Epithelial cell of esophagus (primary cell): ENCODE data around the gene ADRM1.
A peak's percentile ranks its signal among the peaks of the same experiment; 100 is the strongest.

ENCODE experiments used
- DNase-seq: peaks from one replicate; pipeline ENCODE4 v3.0.0; 2010; ENCODE audit warnings: low read depth
- H3K4me3 ChIP-seq: 2 replicates; pipeline ENCODE4 v1.5.1; 2011; ENCODE audit warnings: mild to moderate bottlenecking, low read length, control low read depth
- TF ChIP-seq, protein P1 (sequence below): IDR thresholded peaks from 2 replicates; pipeline ENCODE4 v1.5.1; 2011; ENCODE audit warnings: low read depth, mild to moderate bottlenecking, low read length, control low read depth, inconsistent platforms; ENCODE audit not compliant: insufficient read depth; ENCODE audit errors: missing control alignments

The ADRM1 gene

GRCh38 chr20:62354811-62355341, 52.1 kb downstream of the ADRM1 start:
- DNase-seq, result no peak
- peak overlapping the region; percentile 20 for H3K4me3 ChIP-seq
- TF ChIP-seq, protein P1, sequence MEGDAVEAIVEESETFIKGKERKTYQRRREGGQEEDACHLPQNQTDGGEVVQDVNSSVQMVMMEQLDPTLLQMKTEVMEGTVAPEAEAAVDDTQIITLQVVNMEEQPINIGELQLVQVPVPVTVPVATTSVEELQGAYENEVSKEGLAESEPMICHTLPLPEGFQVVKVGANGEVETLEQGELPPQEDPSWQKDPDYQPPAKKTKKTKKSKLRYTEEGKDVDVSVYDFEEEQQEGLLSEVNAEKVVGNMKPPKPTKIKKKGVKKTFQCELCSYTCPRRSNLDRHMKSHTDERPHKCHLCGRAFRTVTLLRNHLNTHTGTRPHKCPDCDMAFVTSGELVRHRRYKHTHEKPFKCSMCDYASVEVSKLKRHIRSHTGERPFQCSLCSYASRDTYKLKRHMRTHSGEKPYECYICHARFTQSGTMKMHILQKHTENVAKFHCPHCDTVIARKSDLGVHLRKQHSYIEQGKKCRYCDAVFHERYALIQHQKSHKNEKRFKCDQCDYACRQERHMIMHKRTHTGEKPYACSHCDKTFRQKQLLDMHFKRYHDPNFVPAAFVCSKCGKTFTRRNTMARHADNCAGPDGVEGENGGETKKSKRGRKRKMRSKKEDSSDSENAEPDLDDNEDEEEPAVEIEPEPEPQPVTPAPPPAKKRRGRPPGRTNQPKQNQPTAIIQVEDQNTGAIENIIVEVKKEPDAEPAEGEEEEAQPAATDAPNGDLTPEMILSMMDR, result no peak

DNA sequence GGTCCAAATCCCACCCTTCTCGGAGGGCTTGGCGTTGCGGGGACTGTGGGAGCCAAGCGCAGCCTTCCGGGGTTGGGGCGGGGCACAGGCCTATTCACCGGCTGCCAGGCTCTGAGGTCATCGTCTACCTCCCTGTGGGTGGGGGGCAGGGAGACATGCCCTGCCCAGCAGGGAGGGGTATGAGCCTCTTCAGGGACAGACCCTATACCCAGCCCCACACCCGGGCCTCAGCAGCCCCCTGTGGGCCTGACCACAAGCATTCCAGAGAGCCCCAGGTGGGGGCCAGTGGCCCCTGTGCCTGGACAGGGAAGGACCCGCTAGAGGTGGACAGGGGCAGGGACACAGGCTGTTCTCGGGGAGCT, 52.7 kb downstream of the ADRM1 start:
- peak overlapping the region; percentile 20 for H3K4me3 ChIP-seq
- peak; percentile 61 for DNase-seq
- TF ChIP-seq, protein P1, result no peak

- no peak for DNase-seq
- no peak overlapping the region for H3K4me3 ChIP-seq
- TF ChIP-seq, protein P1, result no peak
Measured at GRCh38 chr20:62355878-62356588, 53.2 kb downstream of the ADRM1 start.

GRCh38 chr20:62356589-62357186, 53.9 kb downstream of the ADRM1 start:
- no peak overlapping the region for H3K4me3 ChIP-seq
- no peak for DNase-seq
- TF ChIP-seq, protein P1, result no peak

DNA sequence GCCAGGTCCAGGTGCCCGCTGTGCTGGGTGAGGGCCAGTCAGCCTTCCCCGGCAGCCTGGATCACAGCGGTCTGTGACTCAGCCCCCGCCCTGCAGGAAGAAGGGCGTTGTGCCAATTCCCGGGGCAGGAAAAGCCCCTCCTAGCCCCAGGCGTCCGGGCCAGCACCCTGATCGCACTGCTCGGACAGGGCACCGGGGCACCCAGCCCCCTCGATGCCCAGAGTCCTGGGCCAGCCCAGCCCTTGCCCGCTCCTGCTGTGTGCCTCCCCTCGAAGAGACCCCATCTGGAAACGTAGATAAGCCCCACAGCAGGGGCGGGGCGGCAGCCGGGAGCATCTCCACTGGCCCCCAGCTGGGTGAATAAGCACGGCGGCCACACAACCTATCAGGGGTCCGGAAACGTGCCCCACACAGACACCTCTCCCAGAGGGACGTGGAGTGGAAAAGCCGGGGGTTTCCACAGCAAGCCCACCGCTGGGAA, 54.4 kb downstream of the ADRM1 start:
- TF ChIP-seq, protein P1, result no peak
- peak; percentile 57 for DNase-seq
- no peak overlapping the region for H3K4me3 ChIP-seq

DNA sequence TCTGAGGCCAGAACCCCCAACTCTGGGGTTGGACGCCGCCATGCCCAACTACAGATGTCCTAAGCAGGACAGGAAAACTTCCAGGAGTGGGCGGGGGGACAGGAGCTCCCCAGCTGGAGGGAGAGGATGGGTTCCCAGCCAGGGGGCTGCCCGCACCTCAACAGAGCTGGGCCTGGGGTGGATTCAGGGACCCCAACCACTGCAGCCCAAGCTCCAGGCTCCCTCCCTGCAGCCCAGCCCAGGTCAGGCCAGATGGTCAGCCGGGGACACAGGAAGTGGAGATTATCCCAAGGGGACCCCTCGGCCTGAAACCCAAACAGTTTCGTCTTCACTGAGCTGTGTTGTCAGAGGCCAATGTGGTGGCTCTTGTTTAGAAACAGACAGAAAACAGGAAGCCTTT, 54.9 kb downstream of the ADRM1 start:
- no peak overlapping the region for H3K4me3 ChIP-seq
- TF ChIP-seq, protein P1, result no peak
- DNase-seq, result no peak
